ENCODE results near the gene CLIC5.

The CLIC5 gene

DNA sequence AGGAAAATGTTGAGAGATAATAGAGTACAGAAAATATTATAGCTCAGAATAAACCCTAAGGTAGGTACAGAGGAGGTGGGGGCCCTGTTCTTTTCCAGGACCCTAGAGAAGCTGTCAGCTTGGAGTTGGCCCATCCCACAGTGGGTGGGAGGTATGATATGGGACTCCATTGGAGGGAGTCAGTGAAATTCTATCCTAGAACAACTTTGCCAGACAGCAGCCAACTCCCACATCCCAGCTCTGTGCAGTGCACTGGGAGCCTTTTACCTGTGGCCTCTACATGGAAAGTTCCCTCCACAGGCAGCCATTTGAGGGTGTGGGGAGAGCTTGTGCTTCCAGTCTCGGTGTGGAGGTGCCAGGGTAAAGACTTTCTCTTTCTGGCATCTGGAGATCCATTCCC lies 36.8 kb upstream of the CLIC5 start:
- H3K4me1 ChIP-seq (ENCODE audit: insufficient read depth, low read length), result peaks cover 15% of the 10 kb centered on the region
- H3K27me3 ChIP-seq (ENCODE audit: insufficient read depth, low read length), result no peaks in the 10 kb centered on the region
- 0 out of 2 replicates have a peak, but pooled peaks cover 5% of the 10 kb centered on the region for H3K9me3 ChIP-seq (ENCODE audit: insufficient read depth, low read depth, low read length)
- no peak overlapping the region for H3K27ac ChIP-seq (ENCODE audit: low read depth, low read length)
- WGBS, result 79% methylated on average over 1 of the region's 1 CpG
- H3K4me3 ChIP-seq (ENCODE audit: low read length), result no peak overlapping the region
- no peak overlapping the region for H3K9ac ChIP-seq (ENCODE audit: low read depth, low read length)
- H3K36me3 ChIP-seq (ENCODE audit: insufficient read depth, low read length), result no peaks in the 10 kb centered on the region

DNA sequence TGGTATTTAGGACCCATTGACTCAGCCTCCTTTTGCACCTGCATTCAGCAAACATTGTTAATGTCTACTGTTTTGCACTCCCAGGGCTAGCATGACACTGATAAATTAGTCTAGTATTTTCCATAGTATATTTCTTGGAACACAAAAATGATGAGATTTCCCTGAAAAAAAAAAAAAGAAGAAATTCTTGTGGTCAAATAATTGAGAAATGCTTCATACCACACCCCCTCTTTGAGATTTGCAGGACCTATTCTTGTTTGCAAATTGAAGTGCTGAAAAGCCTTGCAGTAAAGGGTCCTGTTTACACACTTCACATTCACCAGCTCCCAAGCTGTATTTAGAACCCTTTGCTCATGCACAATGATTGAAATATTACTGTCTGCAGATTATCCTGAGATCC lies 36.3 kb upstream of the CLIC5 start:
- Histone ChIP-seq H3K27me3 (ENCODE audit: insufficient read depth, low read length) (no peaks in the 10 kb centered on the region), H3K4me1 (ENCODE audit: insufficient read depth, low read length) (peaks cover 15% of the 10 kb centered on the region), H3K36me3 (ENCODE audit: insufficient read depth, low read length) (no peaks in the 10 kb centered on the region), H3K27ac (ENCODE audit: low read depth, low read length) (no peak overlapping the region), H3K9me3 (ENCODE audit: insufficient read depth, low read depth, low read length) (0 out of 2 replicates have a peak, but pooled peaks cover 2% of the 10 kb centered on the region), H3K4me3 (ENCODE audit: low read length) (no peak overlapping the region), H3K9ac (ENCODE audit: low read depth, low read length) (no peak overlapping the region)

DNA sequence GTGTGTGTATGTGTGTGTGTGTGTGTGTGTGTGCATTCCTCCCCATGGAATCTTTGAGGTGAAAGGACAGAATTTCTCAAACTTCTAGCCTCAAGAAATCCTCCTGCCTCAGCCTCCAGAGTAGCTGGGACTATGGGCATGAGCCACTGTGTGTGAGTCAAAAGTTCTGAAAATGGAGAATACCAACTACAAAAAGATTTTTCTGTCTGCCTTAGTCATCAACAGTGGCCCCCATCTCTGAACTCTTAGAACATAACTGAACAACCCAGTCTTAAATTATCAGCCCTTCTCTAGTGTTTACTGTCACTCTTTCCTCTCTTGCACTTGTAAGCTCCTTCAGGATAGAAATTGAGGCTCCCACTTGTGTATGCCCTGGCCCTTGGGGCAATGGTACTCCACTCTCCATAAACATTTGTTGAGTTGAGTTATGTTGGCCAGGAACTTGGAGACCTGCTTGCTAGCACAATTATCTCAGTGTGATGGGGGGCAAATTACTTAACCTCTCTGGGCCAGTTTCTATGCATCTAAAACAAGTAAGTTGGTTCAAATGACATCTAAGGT lies 35.3 kb upstream of the CLIC5 start:
- no peaks in the 10 kb centered on the region for H3K27me3 ChIP-seq (ENCODE audit: insufficient read depth, low read length)
- no peaks in the 10 kb centered on the region for H3K9me3 ChIP-seq (ENCODE audit: insufficient read depth, low read depth, low read length)
- H3K4me1 ChIP-seq (ENCODE audit: insufficient read depth, low read length), result peaks cover 15% of the 10 kb centered on the region
- no peak overlapping the region for H3K4me3 ChIP-seq (ENCODE audit: low read length)
- no peak overlapping the region for H3K27ac ChIP-seq (ENCODE audit: low read depth, low read length)
- H3K36me3 ChIP-seq (ENCODE audit: insufficient read depth, low read length), result no peaks in the 10 kb centered on the region
- H3K9ac ChIP-seq (ENCODE audit: low read depth, low read length), result no peak overlapping the region

DNA sequence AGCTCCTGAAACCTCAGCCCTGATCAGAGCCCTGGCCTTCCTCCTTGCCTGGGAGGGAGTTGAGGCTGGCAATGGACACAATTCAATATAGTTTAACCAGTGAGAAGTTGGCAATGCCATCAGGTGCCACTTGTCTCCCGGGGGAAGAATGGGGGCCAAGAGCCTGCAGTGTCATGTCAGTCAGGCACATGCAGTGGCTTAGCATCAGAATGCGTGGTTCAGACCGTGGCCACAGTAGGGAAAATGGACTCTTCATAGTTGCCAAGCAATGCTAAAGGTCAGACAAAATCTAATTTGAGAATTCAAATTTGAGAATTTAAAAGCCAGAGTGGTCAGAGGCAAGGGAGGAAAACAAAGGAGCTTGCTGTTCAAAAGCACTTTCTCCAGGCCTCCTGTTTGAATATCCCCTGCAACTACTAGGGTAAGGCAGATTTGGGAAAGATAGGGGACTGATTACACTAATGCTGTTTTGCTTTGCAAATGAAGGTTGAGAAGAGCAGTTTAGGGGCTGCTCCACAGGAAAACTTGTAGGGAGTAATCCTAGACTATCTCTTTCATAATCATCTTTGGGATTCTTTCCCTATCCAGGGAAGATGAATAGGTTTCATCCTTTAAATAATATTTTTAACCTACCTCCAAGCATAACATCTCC lies 33.1 kb upstream of the CLIC5 start:
- WGBS, result 79% methylated on average over 3 of the region's 3 CpGs
- Histone ChIP-seq H3K4me1 (ENCODE audit: insufficient read depth, low read length) (peaks cover 15% of the 10 kb centered on the region), H3K9ac (ENCODE audit: low read depth, low read length) (no peak overlapping the region), H3K27ac (ENCODE audit: low read depth, low read length) (peak overlapping the region; percentile 3; the same call in 1 of the 2 replicates), H3K4me3 (ENCODE audit: low read length) (no peak overlapping the region), H3K36me3 (ENCODE audit: insufficient read depth, low read length) (no peaks in the 10 kb centered on the region), H3K9me3 (ENCODE audit: insufficient read depth, low read depth, low read length) (no peaks in the 10 kb centered on the region), H3K27me3 (ENCODE audit: insufficient read depth, low read length) (no peaks in the 10 kb centered on the region)

DNA sequence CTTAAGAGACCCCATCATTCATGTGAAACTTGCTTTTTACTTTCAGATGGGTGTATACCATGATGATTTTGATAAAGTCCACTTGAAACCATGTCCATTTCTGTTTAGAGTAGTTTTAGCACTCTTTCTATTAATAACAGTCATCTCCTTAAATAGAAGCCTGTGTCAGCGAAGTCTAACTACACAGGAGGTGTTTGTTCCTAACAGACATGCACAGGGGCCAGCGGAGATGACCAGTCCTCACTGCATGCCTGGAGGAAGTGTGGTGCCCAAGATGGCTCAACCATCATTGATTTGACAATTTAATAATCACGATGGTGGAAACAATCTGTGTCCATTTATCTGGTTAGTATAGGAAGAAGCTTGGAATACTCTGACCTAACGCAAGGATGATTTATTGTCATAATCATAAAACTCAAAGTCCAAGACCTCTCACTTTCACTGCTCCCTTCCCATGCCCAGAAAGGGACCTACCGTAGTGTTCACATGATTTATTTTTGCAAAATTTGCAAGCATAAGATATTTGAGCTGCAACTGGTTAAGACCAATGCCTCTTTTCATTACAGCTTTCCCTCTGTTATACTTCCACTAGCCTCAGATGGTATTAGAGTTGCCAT lies 31.0 kb upstream of the CLIC5 start:
- no peak overlapping the region for H3K9ac ChIP-seq (ENCODE audit: low read depth, low read length)
- no peaks in the 10 kb centered on the region for H3K27me3 ChIP-seq (ENCODE audit: insufficient read depth, low read length)
- no peaks in the 10 kb centered on the region for H3K36me3 ChIP-seq (ENCODE audit: insufficient read depth, low read length)
- H3K4me3 ChIP-seq (ENCODE audit: low read length), result no peak overlapping the region
- peaks cover 11% of the 10 kb centered on the region for H3K4me1 ChIP-seq (ENCODE audit: insufficient read depth, low read length)
- H3K27ac ChIP-seq (ENCODE audit: low read depth, low read length), result no peak overlapping the region
- H3K9me3 ChIP-seq (ENCODE audit: insufficient read depth, low read depth, low read length), result no peaks in the 10 kb centered on the region
- 96% methylated on average over 5 of the region's 5 CpGs for WGBS

DNA sequence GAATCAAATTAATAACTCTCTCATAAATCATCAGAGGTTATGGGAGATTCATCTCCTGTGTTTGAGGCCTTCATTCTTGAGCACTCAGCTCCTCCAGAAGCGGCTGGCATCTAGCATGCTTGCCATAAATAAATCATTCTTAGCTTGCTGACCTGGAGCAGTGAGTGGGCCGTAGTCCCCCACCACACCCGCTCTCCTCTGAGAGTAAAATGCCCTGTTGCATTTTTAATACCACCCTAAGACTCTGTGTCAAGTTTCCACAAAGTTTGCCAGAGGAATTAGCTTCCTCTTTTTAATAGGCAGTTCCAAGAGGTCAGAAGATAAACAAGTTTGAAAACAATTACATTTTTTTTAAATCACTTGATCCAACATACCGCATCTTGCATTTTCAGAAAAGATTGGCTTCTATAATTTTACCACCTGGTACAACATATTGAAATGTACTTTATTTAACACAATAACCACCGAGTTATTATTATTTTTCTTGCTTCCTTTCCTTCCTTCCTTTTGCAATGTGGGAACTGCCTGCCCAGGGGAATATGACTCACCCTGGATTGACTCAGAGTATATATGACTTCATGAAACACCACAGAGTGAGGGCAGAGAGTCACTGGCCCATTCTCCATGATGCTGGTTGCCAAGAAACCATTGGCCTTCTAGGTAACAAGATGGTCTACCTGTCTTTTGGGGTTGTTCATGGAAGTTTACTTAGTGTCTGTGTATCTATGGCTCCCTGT lies 29.4 kb upstream of the CLIC5 start:
- Histone ChIP-seq H3K27me3 (ENCODE audit: insufficient read depth, low read length) (no peaks in the 10 kb centered on the region), H3K4me3 (ENCODE audit: low read length) (no peak overlapping the region), H3K9me3 (ENCODE audit: insufficient read depth, low read depth, low read length) (no peaks in the 10 kb centered on the region), H3K9ac (ENCODE audit: low read depth, low read length) (no peak overlapping the region), H3K27ac (ENCODE audit: low read depth, low read length) (no peak overlapping the region), H3K36me3 (ENCODE audit: insufficient read depth, low read length) (no peaks in the 10 kb centered on the region), H3K4me1 (ENCODE audit: insufficient read depth, low read length) (peaks cover 11% of the 10 kb centered on the region)
- WGBS, result 91% methylated on average over 5 of the region's 5 CpGs

DNA sequence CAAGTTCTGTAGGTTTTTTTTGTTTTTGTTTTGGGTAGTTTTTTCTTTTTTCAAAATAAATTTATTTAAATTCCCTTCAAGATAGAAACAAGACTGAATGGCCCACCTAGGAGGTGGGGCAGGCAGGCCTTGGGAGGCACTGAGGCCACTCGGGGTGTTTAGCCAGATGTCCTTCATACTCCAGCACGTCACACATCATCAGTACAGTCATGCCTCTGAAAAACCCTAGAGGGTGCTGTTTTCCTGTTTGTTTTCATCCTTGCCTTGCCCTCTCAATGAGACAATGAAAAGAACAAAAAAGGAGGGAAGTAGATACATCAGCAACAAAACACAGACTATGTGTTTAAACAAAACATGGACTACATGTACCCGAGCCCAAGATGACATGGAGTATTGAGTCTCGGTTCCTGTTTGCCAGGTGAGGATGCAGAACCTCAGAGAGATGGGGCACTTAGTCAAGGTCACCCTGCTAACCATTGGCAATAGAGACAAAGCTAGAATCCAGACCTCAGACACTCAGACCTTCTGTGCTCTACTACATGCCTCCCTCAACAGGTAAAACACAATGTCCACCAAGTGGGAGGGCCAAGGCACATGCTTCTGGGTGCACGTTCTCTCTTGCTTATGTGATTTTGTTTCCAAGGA lies 26.8 kb upstream of the CLIC5 start:
- H3K9me3 ChIP-seq (ENCODE audit: insufficient read depth, low read depth, low read length), result no peaks in the 10 kb centered on the region
- H3K4me1 ChIP-seq (ENCODE audit: insufficient read depth, low read length), result no peaks in the 10 kb centered on the region
- H3K9ac ChIP-seq (ENCODE audit: low read depth, low read length), result no peak overlapping the region
- no peaks in the 10 kb centered on the region for H3K27me3 ChIP-seq (ENCODE audit: insufficient read depth, low read length)
- 65% methylated on average over 5 of the region's 5 CpGs for WGBS
- no peak overlapping the region for H3K4me3 ChIP-seq (ENCODE audit: low read length)
- H3K36me3 ChIP-seq (ENCODE audit: insufficient read depth, low read length), result no peaks in the 10 kb centered on the region
- no peak overlapping the region for H3K27ac ChIP-seq (ENCODE audit: low read depth, low read length)

DNA sequence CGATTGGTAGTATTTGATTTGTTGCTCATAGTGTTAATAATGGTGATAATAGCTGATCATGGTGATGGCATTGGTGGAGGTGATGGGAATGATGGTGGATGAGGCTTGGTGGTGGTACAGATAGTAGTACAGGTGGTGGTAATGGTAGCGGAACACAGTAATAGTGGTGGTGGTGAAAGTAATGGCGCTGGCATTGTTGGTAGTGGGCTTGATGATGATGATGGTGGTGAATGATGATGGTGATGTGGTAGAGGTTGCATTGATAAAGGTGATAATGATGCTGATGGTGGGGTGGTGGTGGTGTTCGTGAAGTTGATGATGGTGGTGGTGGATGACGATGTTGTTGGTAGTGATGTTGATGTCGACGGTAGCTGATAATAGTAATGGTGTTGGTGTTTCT lies 24.6 kb upstream of the CLIC5 start:
- no peaks in the 10 kb centered on the region for H3K4me1 ChIP-seq (ENCODE audit: insufficient read depth, low read length)
- no peaks in the 10 kb centered on the region for H3K27me3 ChIP-seq (ENCODE audit: insufficient read depth, low read length)
- no peaks in the 10 kb centered on the region for H3K9me3 ChIP-seq (ENCODE audit: insufficient read depth, low read depth, low read length)
- H3K4me3 ChIP-seq (ENCODE audit: low read length), result no peak overlapping the region
- H3K36me3 ChIP-seq (ENCODE audit: insufficient read depth, low read length), result no peaks in the 10 kb centered on the region
- H3K9ac ChIP-seq (ENCODE audit: low read depth, low read length), result no peak overlapping the region
- no peak overlapping the region for H3K27ac ChIP-seq (ENCODE audit: low read depth, low read length)
- WGBS, result 96% methylated on average over 7 of the region's 7 CpGs

DNA sequence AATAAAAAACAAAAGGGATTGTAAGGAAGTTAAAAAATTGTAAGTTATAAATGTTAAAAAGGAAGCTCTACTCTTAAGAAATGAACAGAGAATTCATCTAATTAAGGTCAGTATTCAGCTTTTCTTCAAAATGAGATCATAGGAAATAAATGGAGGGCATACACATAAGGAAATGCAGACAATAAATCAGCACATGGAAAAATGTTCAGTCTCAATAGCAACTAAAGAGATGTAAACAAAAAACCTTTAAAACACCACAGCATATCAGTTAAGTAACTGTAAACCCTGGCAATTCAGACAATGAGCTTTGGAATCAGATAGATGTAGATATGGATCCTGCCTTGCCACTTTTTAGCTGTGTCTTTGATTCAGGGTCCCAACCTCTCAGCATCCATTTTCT lies 24.0 kb upstream of the CLIC5 start:
- no peak overlapping the region for H3K4me3 ChIP-seq (ENCODE audit: low read length)
- no peaks in the 10 kb centered on the region for H3K36me3 ChIP-seq (ENCODE audit: insufficient read depth, low read length)
- no peaks in the 10 kb centered on the region for H3K9me3 ChIP-seq (ENCODE audit: insufficient read depth, low read depth, low read length)
- H3K27ac ChIP-seq (ENCODE audit: low read depth, low read length), result no peak overlapping the region
- no peaks in the 10 kb centered on the region for H3K27me3 ChIP-seq (ENCODE audit: insufficient read depth, low read length)
- no peak overlapping the region for H3K9ac ChIP-seq (ENCODE audit: low read depth, low read length)
- H3K4me1 ChIP-seq (ENCODE audit: insufficient read depth, low read length), result no peaks in the 10 kb centered on the region

DNA sequence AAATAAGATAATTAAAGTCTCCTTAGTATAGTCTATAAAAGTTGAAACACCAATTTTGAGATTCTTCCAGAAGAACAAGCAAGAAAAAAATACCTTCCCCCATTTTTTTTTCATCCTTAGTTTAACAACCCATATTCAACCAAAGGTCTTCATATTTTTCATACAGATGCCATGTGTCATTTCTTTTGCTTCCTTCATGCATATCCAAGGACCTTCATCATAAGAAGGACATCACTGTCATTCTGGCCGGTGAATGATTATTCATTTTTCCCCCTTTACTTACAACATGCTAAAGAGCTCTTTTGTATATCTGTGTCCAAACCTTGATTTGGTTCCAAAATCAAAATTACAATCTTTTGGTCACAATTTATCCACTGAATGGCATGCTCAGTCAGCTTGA lies 21.3 kb upstream of the CLIC5 start:
- WGBS, result 100% methylated on average over 1 of the region's 1 CpG
- Histone ChIP-seq H3K27me3 (ENCODE audit: insufficient read depth, low read length) (no peaks in the 10 kb centered on the region), H3K27ac (ENCODE audit: low read depth, low read length) (no peak overlapping the region), H3K4me3 (ENCODE audit: low read length) (no peak overlapping the region), H3K36me3 (ENCODE audit: insufficient read depth, low read length) (no peaks in the 10 kb centered on the region), H3K9me3 (ENCODE audit: insufficient read depth, low read depth, low read length) (no peaks in the 10 kb centered on the region), H3K4me1 (ENCODE audit: insufficient read depth, low read length) (peaks cover 5% of the 10 kb centered on the region; the same call in 1 of the 2 replicates), H3K9ac (ENCODE audit: low read depth, low read length) (no peak overlapping the region)

DNA sequence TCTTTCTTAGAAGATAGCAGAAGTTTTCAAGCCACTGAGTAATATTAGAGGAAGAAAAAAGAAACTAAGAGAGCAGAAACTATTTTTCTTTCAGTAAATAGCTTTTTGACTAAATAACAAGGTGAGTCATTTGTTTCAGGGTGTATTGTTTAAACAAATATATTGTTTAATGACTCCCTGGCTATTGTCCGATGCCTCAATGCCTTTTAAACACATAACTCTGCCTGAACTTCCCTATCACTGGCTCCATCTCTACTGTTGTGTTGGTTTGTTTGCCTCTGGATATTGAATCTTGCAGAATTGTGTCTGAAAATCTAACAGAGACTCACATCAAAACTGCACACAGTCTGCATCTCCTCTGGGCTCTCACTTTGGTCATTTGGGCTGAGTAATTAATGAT lies 19.6 kb upstream of the CLIC5 start:
- no peak overlapping the region for H3K4me3 ChIP-seq (ENCODE audit: low read length)
- peaks cover 6% of the 10 kb centered on the region; the same call in 1 of the 2 replicates for H3K4me1 ChIP-seq (ENCODE audit: insufficient read depth, low read length)
- H3K27ac ChIP-seq (ENCODE audit: low read depth, low read length), result no peak overlapping the region
- WGBS, result 100% methylated on average over 1 of the region's 1 CpG
- no peak overlapping the region for H3K9ac ChIP-seq (ENCODE audit: low read depth, low read length)
- no peaks in the 10 kb centered on the region for H3K9me3 ChIP-seq (ENCODE audit: insufficient read depth, low read depth, low read length)
- no peaks in the 10 kb centered on the region for H3K36me3 ChIP-seq (ENCODE audit: insufficient read depth, low read length)
- no peaks in the 10 kb centered on the region for H3K27me3 ChIP-seq (ENCODE audit: insufficient read depth, low read length)
